Right renal cortex interstitium (tissue), 3 donors: Measurements from ENCODE around the gene THEM5. TPM values are rescaled to one million over a fixed set of nuclear protein-coding genes. Genes with fewer than 3 reads are reported as not detected.
"Not testable (repeated sequence)": the region's sequence is repeated elsewhere in the genome, so short reads cannot be mapped to it uniquely, and the experiment has no call there.

Experiments used
- DNase-seq, 3 donors: peaks; one replicate each; pipeline ENCODE4 v3.0.0-alpha.2; 2013; ENCODE audit warnings: low read depth in 3 of 3, low spot score in 2 of 3
- polyA plus RNA-seq, 3 donors: library from polyadenylated mRNA; unstranded; fragments of 120-200 nt; gene quantifications; one replicate each; pipeline ENCODE4 v1.2.1, GENCODE V29; 2013; ENCODE audit not compliant: insufficient read length in 3 of 3

The THEM5 gene
- polyA plus RNA-seq, 3 donors, result 0.29 to 0.49 (median 0.44) TPM

DNA sequence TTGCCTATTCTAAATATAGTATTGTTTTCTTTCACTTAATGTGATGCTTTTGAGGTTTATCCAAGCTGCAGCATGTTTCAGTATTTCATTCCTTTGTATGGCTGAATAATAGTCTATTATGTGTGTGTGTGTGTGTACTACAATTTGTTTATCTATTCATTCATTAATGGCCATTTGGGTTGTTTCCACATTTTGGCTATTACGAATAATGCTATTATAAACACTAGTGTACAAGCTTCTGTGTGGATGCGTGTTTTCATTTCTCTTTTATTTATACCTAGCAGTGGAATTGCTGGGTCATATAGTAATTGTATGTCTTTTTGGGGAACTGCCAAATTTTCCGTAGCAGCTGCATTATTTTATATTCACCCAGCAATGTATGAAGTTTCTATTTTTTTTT is 15.0 kb upstream of the THEM5 start:
- DNase-seq, result peak in 1 of 3 donors; percentile 18

DNA sequence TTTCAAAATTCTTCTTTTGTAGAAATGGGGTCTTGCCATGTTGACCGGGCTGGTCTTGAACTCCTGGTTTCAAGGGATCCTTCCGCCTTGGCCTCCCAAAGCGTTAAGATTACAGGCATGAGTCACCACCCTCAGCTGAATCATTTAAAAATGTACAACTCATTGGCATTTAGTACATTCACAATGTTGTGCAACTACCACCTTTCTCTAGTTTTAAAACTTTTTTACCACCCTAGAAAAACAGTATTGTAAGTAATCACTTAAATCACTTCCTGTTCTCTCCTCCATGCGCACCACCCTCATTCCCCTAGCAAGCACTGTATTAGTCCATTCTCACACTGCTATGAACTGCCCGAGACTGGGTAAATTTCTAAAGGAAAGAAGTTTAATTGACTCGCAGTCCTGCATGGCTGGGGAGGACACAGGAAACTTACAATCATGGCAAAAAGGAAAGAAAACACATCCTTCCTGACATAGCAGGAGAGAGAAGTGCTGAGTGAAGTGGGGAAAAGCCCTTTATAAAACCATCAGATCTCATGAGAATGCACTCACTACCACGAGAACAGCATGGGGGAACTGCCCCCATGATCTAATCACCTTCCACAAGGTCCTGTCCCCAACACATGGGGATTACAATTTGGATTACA is 14.4 kb upstream of the THEM5 start:
- DNase-seq, result no peak

GRCh38 chr1:151867321-151867720 is 13.8 kb upstream of the THEM5 start:
- no peak for DNase-seq

DNA sequence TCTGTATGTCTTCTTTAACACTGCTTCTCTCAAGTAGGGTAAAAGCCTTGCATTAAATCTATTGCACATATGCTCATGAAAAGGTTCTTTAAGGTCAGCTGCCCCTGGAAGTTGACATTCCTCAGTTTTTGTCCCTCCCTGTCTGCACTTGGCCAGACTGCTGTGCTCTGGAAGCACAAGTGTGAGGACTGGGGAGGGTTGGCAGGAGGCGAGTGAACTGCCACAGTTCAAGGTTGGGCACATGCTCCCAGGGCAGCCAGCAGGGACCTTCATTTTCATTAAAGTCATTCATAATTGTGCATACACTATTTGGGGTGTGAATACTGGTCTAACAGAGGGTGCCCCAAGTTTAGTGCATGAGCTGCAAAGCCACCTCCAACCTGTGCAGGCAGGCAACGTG is 10.9 kb upstream of the THEM5 start:
- DNase-seq, result no peak

- DNase-seq, result no peak
These were observed 9.1 kb upstream of the THEM5 start for GRCh38 chr1:151862604-151863003.

DNA sequence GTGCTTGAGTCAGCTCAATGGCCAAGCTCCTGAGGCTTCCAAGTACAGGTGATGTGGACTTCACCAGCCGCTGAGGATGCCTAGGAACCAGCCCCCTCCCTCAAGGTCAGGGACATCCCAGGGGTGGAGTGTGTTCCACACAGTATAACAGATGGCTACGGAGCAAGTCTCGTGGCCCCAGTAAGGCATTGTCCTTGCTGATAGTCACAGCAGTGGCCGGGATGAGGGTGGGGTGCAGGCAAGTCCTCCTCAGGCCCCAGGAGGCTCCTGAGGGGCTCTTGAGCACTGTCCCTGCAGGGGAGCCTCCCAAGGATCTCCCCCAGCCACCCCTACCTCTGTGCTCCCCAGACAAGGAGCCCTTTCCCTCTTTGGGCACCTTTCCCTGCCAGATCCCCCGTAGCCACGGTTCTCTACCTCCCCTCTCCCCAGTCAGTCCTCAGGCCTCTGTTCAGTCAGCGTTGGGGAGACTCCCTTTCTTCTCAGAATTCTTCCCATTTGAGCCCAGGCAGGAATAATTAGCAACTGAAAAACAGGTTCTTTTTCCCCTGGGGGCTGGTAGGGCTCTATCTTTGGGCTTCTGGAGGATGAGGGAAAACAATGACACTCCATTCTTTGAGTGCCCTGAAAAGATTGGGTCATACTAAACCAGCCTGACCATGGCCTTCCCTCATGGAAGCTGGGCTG is 7.1 kb upstream of the THEM5 start:
- DNase-seq, result no peak

DNA sequence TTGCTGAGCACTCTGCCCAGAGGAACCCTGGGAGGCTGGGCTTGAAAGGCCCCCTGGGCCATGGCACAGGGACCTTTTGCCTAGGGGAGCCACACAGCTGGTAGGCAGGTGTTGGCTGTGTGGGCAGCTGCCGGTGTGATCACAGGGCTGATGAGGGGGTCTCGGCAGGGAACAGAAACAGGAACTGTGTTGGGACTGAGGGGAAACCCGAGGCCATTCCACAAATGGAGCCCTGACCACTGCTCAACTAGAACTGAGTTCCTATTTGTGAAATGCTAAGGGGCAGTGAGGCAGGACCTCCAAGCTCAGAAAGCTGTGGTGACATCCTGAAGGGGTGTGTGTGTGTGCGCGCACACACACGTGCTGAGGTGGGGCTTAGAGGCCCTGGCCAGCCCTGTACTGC is 6.4 kb upstream of the THEM5 start:
- no peak for DNase-seq

GRCh38 chr1:151858886-151859665 is 5.6 kb upstream of the THEM5 start:
- DNase-seq, result no peak

DNA sequence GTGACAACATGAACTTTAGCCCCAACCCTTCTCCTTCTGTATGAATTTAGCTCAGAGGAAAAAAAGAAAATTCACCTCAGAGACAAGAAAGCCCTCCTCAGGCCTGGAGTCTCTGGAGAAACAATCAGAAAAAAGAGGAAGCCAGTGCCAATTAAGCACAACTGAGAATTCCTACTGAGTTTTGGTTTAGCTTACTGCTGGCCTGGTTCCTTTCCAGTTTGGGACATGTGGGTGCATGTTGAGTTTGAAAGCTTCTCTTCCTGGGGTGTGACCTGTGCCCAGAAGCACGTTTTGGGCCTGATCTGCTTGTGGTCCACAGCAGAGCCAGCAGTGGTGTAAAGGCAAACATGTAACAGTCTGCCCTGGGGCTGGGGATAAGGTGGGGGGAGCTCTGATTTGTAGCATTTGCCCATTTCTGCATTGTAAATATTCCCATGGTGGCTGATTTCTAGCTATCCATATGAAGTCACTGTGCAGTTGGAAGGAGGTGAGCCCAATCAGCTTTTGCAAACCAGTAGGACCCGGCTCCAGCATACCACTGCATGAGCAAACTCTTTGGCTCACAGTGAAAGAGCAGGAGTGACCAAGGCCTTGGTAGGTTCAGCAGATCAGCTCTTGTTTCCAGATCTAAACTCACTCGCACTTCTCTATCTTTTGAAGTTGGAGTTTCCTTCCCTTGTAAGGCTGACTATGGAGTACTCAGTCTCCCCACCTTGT is 4.7 kb upstream of the THEM5 start:
- DNase-seq, result no peak

DNA sequence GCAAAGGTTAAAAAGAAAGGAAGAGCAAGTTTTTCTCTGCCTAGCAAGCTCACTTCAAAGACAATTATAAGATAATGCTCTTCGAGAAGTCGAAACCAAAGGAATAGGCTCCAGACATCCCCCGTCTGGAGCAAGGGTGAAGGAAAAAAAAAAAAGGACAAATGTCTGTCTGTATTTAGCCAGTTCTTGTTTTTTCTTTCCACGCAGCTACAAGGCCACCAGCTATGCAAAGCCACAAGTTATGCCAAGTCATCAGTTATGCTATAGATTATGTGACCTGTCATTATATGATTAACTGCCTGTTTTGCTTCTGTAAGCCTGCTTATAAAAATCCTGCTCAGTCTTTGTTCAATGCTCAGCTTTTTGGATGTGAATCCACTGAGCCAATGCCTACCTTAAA is 2.4 kb upstream of the THEM5 start:
- DNase-seq, result no peak

GRCh38 chr1:151855516-151855915 is 2.0 kb upstream of the THEM5 start:
- DNase-seq, result not testable (repeated sequence)

- DNase-seq, result no peak
These were observed 1.1 kb upstream of the THEM5 start for GRCh38 chr1:151854658-151855057.

DNA sequence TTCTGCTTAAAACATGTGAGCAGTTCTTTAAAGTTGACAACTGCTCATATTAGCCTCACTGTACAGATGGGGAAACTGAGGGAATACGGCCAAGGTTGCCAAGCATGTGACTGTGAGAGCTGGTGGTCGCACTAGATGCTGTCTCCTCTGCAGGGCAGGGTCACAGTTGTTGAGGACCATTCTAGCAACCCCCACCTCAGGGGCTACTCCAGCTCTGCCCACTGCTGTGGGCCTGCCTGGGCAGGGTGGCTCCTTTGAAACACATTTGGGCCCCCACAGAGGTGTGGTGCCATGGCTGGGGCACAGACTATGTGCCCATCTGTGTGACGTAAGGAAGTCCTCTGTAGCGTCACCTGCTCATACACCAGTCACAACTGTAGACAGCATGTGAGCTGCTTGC is 779 bp downstream of the THEM5 start:
- no peak for DNase-seq

GRCh38 chr1:151851886-151852285 is 1.6 kb downstream of the THEM5 start:
- no peak for DNase-seq

- DNase-seq, result no peak
These were observed 3.6 kb downstream of the THEM5 start for GRCh38 chr1:151849871-151850270.

GRCh38 chr1:151849126-151849525 is 4.4 kb downstream of the THEM5 start:
- no peak for DNase-seq

GRCh38 chr1:151847867-151848596 is 5.5 kb downstream of the THEM5 start:
- DNase-seq, result no peak

GRCh38 chr1:151846686-151847237 is 6.8 kb downstream of the THEM5 start:
- DNase-seq, result no peak

- DNase-seq, result no peak
These were observed 7.4 kb downstream of the THEM5 start for GRCh38 chr1:151846062-151846568.

DNA sequence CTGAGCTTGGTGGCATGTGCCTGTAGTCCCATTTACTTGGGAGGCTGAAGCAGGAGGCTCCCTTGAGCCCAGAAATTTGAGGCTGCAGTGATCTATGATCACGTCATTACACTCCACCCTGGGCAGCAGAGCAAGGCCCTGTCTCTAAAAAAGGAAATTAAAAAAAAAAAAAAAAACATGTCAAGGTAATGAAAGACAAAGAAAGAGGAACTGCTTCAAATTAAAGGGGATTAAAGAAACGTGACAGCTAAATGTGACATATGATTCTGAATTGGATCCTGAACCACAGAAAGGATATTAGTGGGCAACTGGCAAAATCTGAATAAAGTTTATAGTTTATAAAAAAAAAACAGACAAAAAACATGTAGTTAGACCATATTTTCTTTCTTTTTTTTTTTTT is 10.1 kb downstream of the THEM5 start:
- no peak for DNase-seq
